GM12872 (cell line): ENCODE measurements around the gene MYCBP2.

Experiments
- CTCF ChIP-seq: IDR thresholded peaks from 3 replicates; pipeline ENCODE4 v1.5.1; 2011; ENCODE audit warnings: low read depth, mild to moderate bottlenecking, low read length, moderate library complexity; ENCODE audit not compliant: insufficient read depth

The MYCBP2 gene

GRCh38 chr13:77042566-77043177 lies 284.2 kb downstream of the MYCBP2 start:
- TF ChIP-seq CTCF = no peak

GRCh38 chr13:77040835-77041234 lies 286.1 kb downstream of the MYCBP2 start:
- no peak for TF ChIP-seq CTCF

GRCh38 chr13:77040076-77040475 lies 286.8 kb downstream of the MYCBP2 start:
- no peak for TF ChIP-seq CTCF

GRCh38 chr13:77038907-77039480 lies 287.9 kb downstream of the MYCBP2 start:
- no peak for TF ChIP-seq CTCF

- no peak for TF ChIP-seq CTCF
Measured at GRCh38 chr13:77036279-77036678, 290.6 kb downstream of the MYCBP2 start.

- no peak for TF ChIP-seq CTCF
Measured at GRCh38 chr13:77034881-77035280, 292.0 kb downstream of the MYCBP2 start.

- TF ChIP-seq CTCF = no peak
Measured at GRCh38 chr13:77033717-77034302, 293.1 kb downstream of the MYCBP2 start.
